ENCODE data around the gene SYVN1. TPM values are rescaled to one million over a fixed set of nuclear protein-coding genes. Genes with fewer than 3 reads are reported as not detected.
"Not testable (repeated sequence)": the region's sequence is repeated elsewhere in the genome, so short reads cannot be mapped to it uniquely, and the experiment has no call there.

The SYVN1 gene
- total and polyA plus RNA-seq, 8 donors = 37.2 to 74.5 (median 47.1) TPM

GRCh38 chr11:65181569-65182257, 47.4 kb upstream of the SYVN1 start, which contains the start of gene CAPN1:
TSS of gene CAPN1 (plus strand) at chr11:65181928. CDS start at chr11:65182702, 774 bp downstream.
- Histone ChIP-seq H3K9me3 (no peaks in the 10 kb centered on the region), H3K36me3 (peaks cover 0 to 35% of the 10 kb centered on the region in 2 donors), H3K27ac (peak within 1 kb of the TSS; percentile 73 to 92), H3K4me3 (peak within 1 kb of the TSS; percentile 88 to 94), H3K4me1 (peaks cover 4 to 37% of the 10 kb centered on the region in 2 donors), H3K27me3 (no peaks in the 10 kb centered on the region)
- intact Hi-C loops (cut with DNase I) = no loop called here
- ATAC-seq = peak; percentile 80
- no peak for TF ChIP-seq CTCF (IDR thresholded peaks at IDR 0.05)
- peak; percentile 42 to 92 (median 78) for DNase-seq

GRCh38 chr11:65180877-65181568, 46.7 kb upstream of the SYVN1 start:
- DNase-seq (peak; percentile 45 to 91 (median 68)), ATAC-seq (peak; percentile 47)
- H3K4me1 ChIP-seq = peaks cover 4 to 37% of the 10 kb centered on the region in 2 donors
- no peaks in the 10 kb centered on the region for H3K9me3 ChIP-seq
- TF ChIP-seq CTCF (IDR thresholded peaks at IDR 0.05) = peak; percentile 35 to 60
- intact Hi-C loops (cut with DNase I) = no loop called here
- no peaks in the 10 kb centered on the region for H3K27me3 ChIP-seq
- H3K27ac ChIP-seq = peak overlapping the region; percentile 73 to 92
- H3K4me3 ChIP-seq = peak overlapping the region; percentile 88 to 94
- peaks cover 0 to 28% of the 10 kb centered on the region in 2 donors for H3K36me3 ChIP-seq

GRCh38 chr11:65174571-65175010, 40.3 kb upstream of the SYVN1 start:
- H3K9me3 ChIP-seq; H3K36me3 ChIP-seq; H3K4me1 ChIP-seq; H3K27me3 ChIP-seq; H3K4me3 ChIP-seq; intact Hi-C loops (cut with DNase I); ATAC-seq; H3K27ac ChIP-seq; DNase-seq: not testable (repeated sequence)

- TF ChIP-seq CTCF (IDR thresholded peaks at IDR 0.05) = no peak
- Histone ChIP-seq H3K4me3 (no peak overlapping the region), H3K27me3 (no peaks in the 10 kb centered on the region), H3K27ac (no peak overlapping the region), H3K9me3 (no peaks in the 10 kb centered on the region), H3K36me3 (no peaks in the 10 kb centered on the region), H3K4me1 (no peaks in the 10 kb centered on the region)
- intact Hi-C loops (cut with DNase I) = no loop called here
- no peak for DNase-seq
- ATAC-seq = no peak
These were observed 38.3 kb upstream of the SYVN1 start for GRCh38 chr11:65172600-65172999.

GRCh38 chr11:65170058-65170534, 35.8 kb upstream of the SYVN1 start, which contains the start of gene SPDYC:
TSS of gene SPDYC (plus strand) at chr11:65170233. CDS start at chr11:65171358, 1,125 bp downstream.
- no peaks in the 10 kb centered on the region for H3K4me1 ChIP-seq
- no peaks in the 10 kb centered on the region for H3K36me3 ChIP-seq
- no peaks in the 10 kb centered on the region for H3K27me3 ChIP-seq
- no peak for TF ChIP-seq CTCF (IDR thresholded peaks at IDR 0.05)
- no peaks in the 10 kb centered on the region for H3K9me3 ChIP-seq
- DNase-seq (no peak), ATAC-seq (no peak)
- H3K4me3 ChIP-seq = no peak within 1 kb of the TSS
- no peak within 1 kb of the TSS for H3K27ac ChIP-seq
- intact Hi-C loops (cut with DNase I) = no loop called here
